ENCODE data around the gene RAB6B.

- TF ChIP-seq, protein P1, sequence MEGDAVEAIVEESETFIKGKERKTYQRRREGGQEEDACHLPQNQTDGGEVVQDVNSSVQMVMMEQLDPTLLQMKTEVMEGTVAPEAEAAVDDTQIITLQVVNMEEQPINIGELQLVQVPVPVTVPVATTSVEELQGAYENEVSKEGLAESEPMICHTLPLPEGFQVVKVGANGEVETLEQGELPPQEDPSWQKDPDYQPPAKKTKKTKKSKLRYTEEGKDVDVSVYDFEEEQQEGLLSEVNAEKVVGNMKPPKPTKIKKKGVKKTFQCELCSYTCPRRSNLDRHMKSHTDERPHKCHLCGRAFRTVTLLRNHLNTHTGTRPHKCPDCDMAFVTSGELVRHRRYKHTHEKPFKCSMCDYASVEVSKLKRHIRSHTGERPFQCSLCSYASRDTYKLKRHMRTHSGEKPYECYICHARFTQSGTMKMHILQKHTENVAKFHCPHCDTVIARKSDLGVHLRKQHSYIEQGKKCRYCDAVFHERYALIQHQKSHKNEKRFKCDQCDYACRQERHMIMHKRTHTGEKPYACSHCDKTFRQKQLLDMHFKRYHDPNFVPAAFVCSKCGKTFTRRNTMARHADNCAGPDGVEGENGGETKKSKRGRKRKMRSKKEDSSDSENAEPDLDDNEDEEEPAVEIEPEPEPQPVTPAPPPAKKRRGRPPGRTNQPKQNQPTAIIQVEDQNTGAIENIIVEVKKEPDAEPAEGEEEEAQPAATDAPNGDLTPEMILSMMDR (conservative IDR thresholded peaks at IDR 0.05; ENCODE audit: low read depth, low read length): no peak
- TF ChIP-seq EZH2 (IDR thresholded peaks at IDR 0.05; ENCODE audit: borderline replicate concordance, low read depth, low read length, poor library complexity, severe bottlenecking): no peak
Measured at GRCh38 chr3:133888726-133889340, 6.8 kb downstream of the RAB6B start.
